HG02943 (cell line): ENCODE results near the gene SPTBN4.

Source experiments
- ATAC-seq: cut with Tn5 transposase; IDR thresholded peaks from one replicate; pipeline ENCODE4 v1.9.1; 2021; ENCODE audit warnings: mild to moderate bottlenecking, low read depth, moderate library complexity; ENCODE audit not compliant: unreplicated experiment

Gene SPTBN4

GRCh38 chr19:40599331-40599901, 132.6 kb downstream of the SPTBN4 start:
- ATAC-seq, result no peak

- no peak for ATAC-seq
Measured at GRCh38 chr19:40599902-40600569, 133.2 kb downstream of the SPTBN4 start.

DNA sequence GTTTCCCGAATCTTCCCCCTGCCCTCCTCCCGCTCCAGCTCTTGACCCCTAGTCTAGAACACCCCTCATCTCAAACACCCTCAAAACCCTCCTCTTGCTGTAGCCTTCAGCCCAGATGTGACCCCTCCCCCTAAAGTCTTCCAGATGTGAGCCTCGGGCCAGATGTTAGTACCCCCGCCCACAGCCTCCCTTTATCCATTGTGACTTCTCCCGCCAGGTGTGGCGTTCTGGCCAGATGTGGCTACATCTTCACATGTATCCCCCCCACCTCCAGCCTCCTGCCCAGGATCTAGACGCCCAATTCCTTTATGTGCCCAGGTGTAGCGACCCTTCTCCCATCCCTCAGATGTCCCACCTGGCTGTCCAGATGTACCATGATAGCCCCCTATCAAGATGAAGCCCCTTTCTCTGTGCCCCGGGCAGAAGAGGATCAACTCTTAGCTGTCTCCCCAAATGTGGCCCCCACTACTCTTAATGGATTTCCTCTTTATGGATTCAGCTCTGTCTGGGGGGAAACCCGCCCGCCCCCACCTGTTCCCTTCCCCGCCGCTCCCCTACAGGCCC, 133.9 kb downstream of the SPTBN4 start:
- ATAC-seq, result no peak

DNA sequence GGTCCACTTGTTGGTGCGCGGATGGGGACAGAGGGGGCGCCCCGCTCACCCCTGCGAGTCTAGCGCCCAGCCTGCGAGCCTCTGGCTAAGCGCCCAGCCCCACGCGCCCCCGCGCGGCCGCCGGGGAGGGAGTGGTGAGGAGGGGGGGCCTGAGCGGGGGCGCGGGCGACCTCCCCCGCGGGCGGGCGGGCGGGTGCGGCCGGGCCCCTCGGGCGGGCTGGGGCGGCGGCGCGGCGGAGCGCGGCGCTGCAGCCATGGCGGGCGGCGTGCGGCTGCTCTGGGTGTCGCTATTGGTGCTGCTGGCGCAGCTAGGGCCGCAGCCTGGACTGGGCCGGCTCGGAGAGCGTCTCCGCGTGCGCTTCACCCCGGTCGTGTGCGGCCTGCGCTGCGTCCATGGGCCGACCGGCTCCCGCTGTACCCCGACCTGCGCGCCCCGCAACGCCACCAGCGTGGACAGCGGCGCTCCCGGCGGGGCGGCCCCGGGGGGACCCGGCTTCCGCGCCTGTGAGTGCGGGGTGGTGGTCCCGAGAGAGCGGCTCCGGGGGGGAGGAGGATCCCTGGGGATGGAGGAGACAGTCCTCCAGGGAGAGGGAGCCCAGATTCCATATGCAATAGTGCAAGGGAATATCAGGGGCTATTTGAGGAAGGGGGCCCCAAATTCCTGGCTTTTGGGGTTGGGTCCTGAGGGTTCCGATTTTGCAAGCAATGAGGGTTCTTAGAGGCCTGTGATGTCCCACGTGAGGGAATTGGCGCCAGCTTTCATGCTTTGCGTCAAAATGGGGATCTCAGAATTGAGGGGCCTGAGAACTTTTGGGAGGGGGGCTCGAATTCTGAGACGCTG, 134.6 kb downstream of the SPTBN4 start, which contains the start of gene LTBP4:
Gene LTBP4, plus strand, starts transcription at position 236 of the 841 bp plus-strand sequence. Its CDS starts 19 bp downstream, at position 255.
- ATAC-seq, result no peak

DNA sequence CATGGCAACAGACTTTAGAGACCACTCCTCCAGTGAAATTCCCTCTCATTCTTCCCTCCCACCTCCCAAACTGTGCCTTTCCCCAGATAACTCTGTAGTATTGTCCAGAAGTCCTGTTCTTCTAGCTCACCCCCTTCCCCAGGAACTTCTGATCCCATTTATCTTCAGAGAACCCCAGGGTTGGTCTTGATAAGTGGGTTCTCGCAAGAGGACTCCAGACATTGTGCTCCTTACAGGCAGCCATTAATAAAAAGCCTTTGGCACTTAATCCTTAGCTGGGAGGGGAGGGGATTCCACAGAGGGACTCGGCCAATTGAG, 136.2 kb downstream of the SPTBN4 start:
- ATAC-seq, result no peak

- peak; percentile 51 for ATAC-seq
Measured at GRCh38 chr19:40603389-40604170, 136.8 kb downstream of the SPTBN4 start.

DNA sequence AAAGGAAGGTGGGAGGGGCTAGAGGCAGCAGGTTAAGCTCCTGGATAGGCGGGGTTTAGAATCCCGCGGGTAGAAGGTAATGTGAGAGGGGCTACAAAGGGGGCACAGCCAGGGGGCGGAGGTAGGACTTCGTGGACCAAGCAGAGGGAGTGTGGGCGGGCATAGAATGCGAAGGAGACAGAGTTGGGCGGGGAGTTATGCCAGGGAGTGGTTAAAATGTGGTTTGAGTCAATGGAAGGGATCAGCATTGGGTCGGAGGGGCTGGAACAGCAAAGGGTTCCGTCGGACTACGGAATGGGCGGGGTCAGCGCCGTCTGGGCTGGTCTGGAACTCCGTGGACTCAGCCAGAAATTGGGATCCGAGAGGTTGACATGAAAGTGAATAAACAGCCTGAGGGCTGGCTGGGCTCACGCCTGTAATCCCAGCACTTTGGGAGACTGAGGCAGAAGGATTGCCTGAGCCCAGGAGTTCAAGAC, 137.4 kb downstream of the SPTBN4 start:
- ATAC-seq, result no peak

DNA sequence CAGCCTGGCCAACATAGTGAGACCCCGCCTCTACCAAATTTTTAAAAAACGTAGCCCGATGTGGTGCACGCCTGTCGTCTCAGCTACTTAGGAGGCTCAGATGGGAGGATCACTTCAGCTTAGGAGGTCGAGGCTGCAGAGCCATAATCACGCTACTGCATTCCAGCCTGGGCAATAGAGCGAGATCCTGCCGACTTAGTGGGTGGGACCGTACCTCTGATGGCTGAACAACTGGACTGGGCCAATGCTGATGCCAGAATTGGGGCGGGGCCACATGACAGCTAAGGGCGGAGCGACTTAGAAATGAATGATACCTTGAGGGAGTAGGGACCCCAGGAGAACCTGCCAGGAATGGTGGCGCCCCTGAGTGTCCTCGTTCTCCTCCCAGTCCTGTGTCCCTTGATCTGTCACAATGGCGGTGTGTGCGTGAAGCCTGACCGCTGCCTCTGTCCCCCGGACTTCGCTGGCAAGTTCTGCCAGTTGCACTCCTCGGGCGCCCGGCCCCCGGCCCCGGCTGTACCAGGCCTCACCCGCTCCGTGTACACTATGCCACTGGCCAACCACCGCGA, 137.9 kb downstream of the SPTBN4 start:
- ATAC-seq, result no peak

GRCh38 chr19:40605216-40605971, 138.6 kb downstream of the SPTBN4 start:
- ATAC-seq, result no peak

- ATAC-seq, result no peak
Measured at GRCh38 chr19:40607311-40608239, 140.8 kb downstream of the SPTBN4 start.

DNA sequence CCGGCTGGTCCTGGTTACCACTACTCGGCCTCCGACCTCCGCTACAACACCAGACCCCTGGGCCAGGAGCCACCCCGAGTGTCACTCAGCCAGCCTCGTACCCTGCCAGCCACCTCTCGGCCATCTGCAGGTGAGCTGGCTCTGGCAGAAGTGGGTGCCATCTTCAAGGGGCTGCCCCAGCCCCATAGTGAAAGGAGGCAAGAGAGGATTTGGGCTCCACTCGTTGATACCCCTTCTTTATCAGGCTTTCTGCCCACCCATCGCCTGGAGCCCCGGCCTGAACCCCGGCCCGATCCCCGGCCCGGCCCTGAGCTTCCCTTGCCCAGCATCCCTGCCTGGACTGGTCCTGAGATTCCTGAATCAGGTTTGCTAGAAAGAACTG, 141.4 kb downstream of the SPTBN4 start:
- ATAC-seq, result no peak

DNA sequence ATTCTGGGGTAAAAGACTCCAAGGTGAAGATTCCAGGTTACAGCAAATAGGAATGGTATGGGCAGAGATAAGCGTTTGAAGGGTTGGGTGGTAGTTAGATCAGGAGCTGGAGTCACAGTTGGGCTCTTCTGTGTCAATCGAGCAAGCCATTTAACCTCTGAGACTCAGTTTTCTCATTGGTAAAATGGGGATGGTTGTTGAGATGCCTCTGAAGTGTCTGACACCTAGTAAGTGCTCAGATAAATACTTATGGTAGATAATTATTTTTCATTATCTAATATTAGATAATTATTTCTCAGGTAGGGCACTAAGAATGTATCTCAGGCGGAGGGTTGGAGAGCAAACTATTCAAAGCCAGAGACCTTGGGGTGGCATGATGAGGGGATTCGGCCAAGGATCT, 142.2 kb downstream of the SPTBN4 start:
- no peak for ATAC-seq

DNA sequence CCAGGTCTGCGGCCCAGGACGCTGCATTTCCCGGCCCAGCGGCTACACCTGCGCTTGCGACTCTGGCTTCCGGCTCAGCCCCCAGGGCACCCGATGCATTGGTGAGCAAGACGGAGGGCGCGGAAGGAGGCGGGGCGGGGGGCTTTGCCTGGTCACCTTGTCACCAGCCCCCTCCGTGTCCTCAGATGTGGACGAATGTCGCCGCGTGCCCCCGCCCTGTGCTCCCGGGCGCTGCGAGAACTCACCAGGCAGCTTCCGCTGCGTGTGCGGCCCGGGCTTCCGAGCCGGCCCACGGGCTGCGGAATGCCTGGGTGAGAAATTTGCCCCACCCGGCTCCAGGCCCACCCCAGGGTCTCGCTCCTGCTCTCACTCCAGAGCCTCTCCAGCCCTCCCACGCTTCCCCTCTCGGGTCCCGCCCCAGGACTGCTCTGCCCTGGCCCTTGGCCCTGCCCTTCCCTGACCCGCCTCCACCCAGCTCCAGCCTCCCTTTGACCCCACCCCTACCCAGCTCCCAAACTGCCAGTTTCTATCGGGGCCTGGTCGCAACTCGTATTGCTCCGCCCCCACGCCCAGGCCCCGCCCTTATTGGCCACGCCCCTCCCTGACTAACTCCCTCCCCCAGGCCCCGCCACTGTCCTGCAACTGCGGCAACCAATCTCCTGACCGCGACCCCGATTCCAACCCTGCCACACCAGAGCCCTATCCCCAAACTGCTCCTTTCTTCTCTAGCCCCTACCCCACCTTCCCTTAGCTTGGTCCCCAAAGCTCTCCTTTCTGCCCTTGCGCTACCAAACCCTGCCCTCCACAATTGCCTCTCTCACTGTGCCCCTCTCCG, 143.0 kb downstream of the SPTBN4 start:
- ATAC-seq, result peak; percentile 35

GRCh38 chr19:40610396-40611064, 143.7 kb downstream of the SPTBN4 start:
- peak; percentile 1 for ATAC-seq

- ATAC-seq, result no peak
Measured at GRCh38 chr19:40611096-40611495, 144.3 kb downstream of the SPTBN4 start.

- ATAC-seq, result no peak
Measured at GRCh38 chr19:40611900-40612698, 145.3 kb downstream of the SPTBN4 start.
